BLaER1 (cell line): Measurements from ENCODE around the gene ALDH3B1.

Experiments
- H3K27ac ChIP-seq: shearing (Covaris generic); formaldehyde crosslinking; 2 replicates; pipeline ENCODE4 v1.8.1; 2022
- H3K27me3 ChIP-seq: shearing (Covaris generic); formaldehyde crosslinking; 2 replicates; pipeline ENCODE4 v1.8.1; 2022
- H3K36me3 ChIP-seq: shearing (Covaris generic); formaldehyde crosslinking; 2 replicates; pipeline ENCODE4 v1.8.1; 2022
- H3K4me1 ChIP-seq: shearing (Covaris generic); formaldehyde crosslinking; 2 replicates; pipeline ENCODE4 v1.8.1; 2022
- H3K4me2 ChIP-seq: shearing (Covaris generic); formaldehyde crosslinking; 2 replicates; pipeline ENCODE4 v1.8.1; 2022
- H3K4me3 ChIP-seq: shearing (Covaris generic); formaldehyde crosslinking; 2 replicates; pipeline ENCODE4 v1.8.1; 2022
- H3K9ac ChIP-seq: shearing (Covaris generic); formaldehyde crosslinking; 2 replicates; pipeline ENCODE4 v1.8.1; 2022
- H3K9me3 ChIP-seq: shearing (Covaris generic); formaldehyde crosslinking; 2 replicates; pipeline ENCODE4 v1.8.1; 2022
- H4K20me1 ChIP-seq: shearing (Covaris generic); formaldehyde crosslinking; 2 replicates; pipeline ENCODE4 v1.8.1; 2022
- Cebpa-rat ChIP-seq: shearing (Covaris generic); IDR thresholded peaks from 2 replicates; pipeline ENCODE4 v1.8.1; 2022

ALDH3B1 gene

DNA sequence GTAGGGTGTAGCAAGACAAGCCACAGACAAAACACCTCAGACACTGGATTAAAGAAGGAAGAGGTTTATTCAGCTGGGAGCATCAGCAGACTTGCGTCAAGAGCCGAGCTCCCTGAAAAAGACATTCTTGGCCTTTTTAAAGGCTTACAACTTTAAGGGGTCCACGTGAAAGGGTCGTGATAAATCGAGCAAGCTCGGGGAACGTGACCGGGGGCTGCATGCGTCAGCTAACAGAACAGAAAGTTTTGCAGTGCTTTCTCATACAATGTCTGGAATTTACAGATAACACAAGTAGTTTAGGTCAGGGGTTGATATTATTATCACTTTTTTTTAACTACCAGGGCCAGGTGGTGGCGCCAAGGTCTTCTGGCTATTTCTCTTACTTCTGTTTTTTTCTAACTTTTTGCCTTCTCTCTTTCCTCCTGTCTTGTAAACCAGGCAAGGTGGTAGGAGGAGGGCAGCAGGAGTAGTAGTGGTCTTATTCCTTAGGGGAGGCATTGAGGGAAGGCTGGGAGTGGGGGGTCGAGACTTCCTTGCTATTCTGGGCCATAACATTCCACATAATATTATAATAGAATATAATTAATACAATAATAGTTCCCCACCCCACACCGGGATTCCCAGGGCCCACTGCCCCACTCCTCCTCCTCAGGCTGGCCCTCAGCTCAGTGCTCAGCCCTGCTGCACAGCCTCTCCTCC, 587 bp upstream of the ALDH3B1 start:
- no peaks in the 10 kb centered on the region for H3K27me3 ChIP-seq
- H3K9me3 ChIP-seq = no peaks in the 10 kb centered on the region
- peak overlapping the region; percentile 100 for H3K4me2 ChIP-seq
- peak overlapping the region; percentile 96 for H3K27ac ChIP-seq
- peaks cover 100% of the 10 kb centered on the region for H3K4me1 ChIP-seq
- no peaks in the 10 kb centered on the region for H4K20me1 ChIP-seq
- no peak for TF ChIP-seq Cebpa-rat
- 0 out of 2 replicates have a peak, but pooled peaks cover 5% of the 10 kb centered on the region for H3K36me3 ChIP-seq
- peak overlapping the region; percentile 84 for H3K9ac ChIP-seq
- peak overlapping the region; percentile 67 for H3K4me3 ChIP-seq

- no peaks in the 10 kb centered on the region for H3K9me3 ChIP-seq
- peak overlapping the region; percentile 84 for H3K9ac ChIP-seq
- H3K4me2 ChIP-seq = peak overlapping the region; percentile 100
- no peaks in the 10 kb centered on the region for H4K20me1 ChIP-seq
- peaks cover 98% of the 10 kb centered on the region for H3K4me1 ChIP-seq
- H3K4me3 ChIP-seq = peak overlapping the region; percentile 67
- no peaks in the 10 kb centered on the region for H3K27me3 ChIP-seq
- H3K27ac ChIP-seq = peak overlapping the region; percentile 96
- TF ChIP-seq Cebpa-rat = no peak
- 0 out of 2 replicates have a peak, but pooled peaks cover 5% of the 10 kb centered on the region for H3K36me3 ChIP-seq
These were observed 1.2 kb downstream of the ALDH3B1 start for GRCh38 chr11:68011051-68011943.

- Histone ChIP-seq H3K4me1 (peaks cover 98% of the 10 kb centered on the region), H4K20me1 (no peaks in the 10 kb centered on the region), H3K4me3 (no peak overlapping the region), H3K36me3 (0 out of 2 replicates have a peak, but pooled peaks cover 5% of the 10 kb centered on the region), H3K4me2 (peak overlapping the region; percentile 100), H3K27me3 (no peaks in the 10 kb centered on the region), H3K9me3 (no peaks in the 10 kb centered on the region), H3K27ac (peak overlapping the region; percentile 96), H3K9ac (peak overlapping the region; percentile 84; the same call in 1 of the 2 replicates)
- TF ChIP-seq Cebpa-rat = no peak
These were observed 2.1 kb downstream of the ALDH3B1 start for GRCh38 chr11:68012044-68012842.

- 0 out of 2 replicates have a peak, but pooled peaks cover 5% of the 10 kb centered on the region for H3K36me3 ChIP-seq
- no peaks in the 10 kb centered on the region for H4K20me1 ChIP-seq
- peak overlapping the region; percentile 84; the same call in 1 of the 2 replicates for H3K9ac ChIP-seq
- H3K27ac ChIP-seq = peak overlapping the region; percentile 96
- H3K27me3 ChIP-seq = no peaks in the 10 kb centered on the region
- H3K4me1 ChIP-seq = peaks cover 97% of the 10 kb centered on the region
- H3K4me3 ChIP-seq = no peak overlapping the region
- no peak for TF ChIP-seq Cebpa-rat
- peak overlapping the region; percentile 100 for H3K4me2 ChIP-seq
- no peaks in the 10 kb centered on the region for H3K9me3 ChIP-seq
These were observed 2.9 kb downstream of the ALDH3B1 start for GRCh38 chr11:68012843-68013610.

DNA sequence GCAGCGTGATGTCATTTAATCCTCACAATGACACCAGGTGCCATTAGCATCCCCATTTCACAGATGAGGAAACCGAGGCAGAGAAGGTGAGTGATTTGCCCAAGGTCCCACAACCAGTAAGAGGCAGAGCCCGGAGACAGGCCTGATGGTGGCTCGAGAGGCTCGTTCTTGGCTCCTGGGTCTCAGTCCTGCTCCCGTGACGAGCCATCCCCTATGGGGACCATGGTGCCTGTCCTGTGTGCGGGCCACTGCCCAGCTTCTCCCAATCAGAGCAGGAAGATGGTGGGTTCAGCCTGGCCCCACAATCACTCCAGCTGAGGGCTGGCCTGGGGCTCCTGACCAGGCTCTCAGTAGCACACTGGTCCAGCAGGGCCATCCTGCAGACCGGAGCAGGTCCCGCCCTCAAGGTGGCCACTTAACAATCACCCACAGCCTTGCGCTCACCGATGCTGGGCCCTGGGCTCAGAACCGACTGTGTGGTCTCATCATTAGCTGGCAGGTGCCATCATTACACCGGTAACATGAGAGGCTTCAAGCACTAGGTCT, 3.6 kb downstream of the ALDH3B1 start:
- Histone ChIP-seq H3K4me2 (peak overlapping the region; percentile 100), H3K27me3 (no peaks in the 10 kb centered on the region), H3K4me3 (no peak overlapping the region), H3K9ac (peak overlapping the region; percentile 73; the same call in 1 of the 2 replicates), H3K36me3 (0 out of 2 replicates have a peak, but pooled peaks cover 5% of the 10 kb centered on the region), H3K4me1 (peaks cover 90% of the 10 kb centered on the region), H4K20me1 (no peaks in the 10 kb centered on the region), H3K9me3 (no peaks in the 10 kb centered on the region), H3K27ac (peak overlapping the region; percentile 96)
- no peak for TF ChIP-seq Cebpa-rat

GRCh38 chr11:68014157-68014946, 4.2 kb downstream of the ALDH3B1 start:
- Histone ChIP-seq H3K36me3 (0 out of 2 replicates have a peak, but pooled peaks cover 5% of the 10 kb centered on the region), H3K27ac (peak overlapping the region; percentile 96), H3K27me3 (no peaks in the 10 kb centered on the region), H3K9me3 (no peaks in the 10 kb centered on the region), H3K4me1 (peaks cover 84% of the 10 kb centered on the region), H3K4me2 (peak overlapping the region; percentile 100), H3K9ac (peak overlapping the region; percentile 73), H4K20me1 (no peaks in the 10 kb centered on the region), H3K4me3 (no peak overlapping the region)
- TF ChIP-seq Cebpa-rat = no peak

GRCh38 chr11:68014947-68015447, 4.9 kb downstream of the ALDH3B1 start:
- Histone ChIP-seq H3K9me3 (no peaks in the 10 kb centered on the region), H3K4me3 (no peak overlapping the region), H4K20me1 (no peaks in the 10 kb centered on the region), H3K27ac (peak overlapping the region; percentile 96), H3K4me1 (peaks cover 78% of the 10 kb centered on the region), H3K4me2 (peak overlapping the region; percentile 100), H3K27me3 (no peaks in the 10 kb centered on the region), H3K36me3 (0 out of 2 replicates have a peak, but pooled peaks cover 5% of the 10 kb centered on the region), H3K9ac (peak overlapping the region; percentile 73)
- no peak for TF ChIP-seq Cebpa-rat

GRCh38 chr11:68015467-68015866, 5.3 kb downstream of the ALDH3B1 start:
- Histone ChIP-seq H3K9me3 (no peaks in the 10 kb centered on the region), H3K4me3 (no peak overlapping the region), H3K4me1 (peaks cover 78% of the 10 kb centered on the region), H3K27me3 (no peaks in the 10 kb centered on the region), H3K27ac (no peak overlapping the region), H3K4me2 (peak overlapping the region; percentile 100; the same call in 1 of the 2 replicates), H4K20me1 (no peaks in the 10 kb centered on the region), H3K36me3 (0 out of 2 replicates have a peak, but pooled peaks cover 5% of the 10 kb centered on the region), H3K9ac (no peak overlapping the region)
- TF ChIP-seq Cebpa-rat = no peak
